HG02642 (cell line): Measurements from ENCODE around the gene SPATA20.

Experiments used
- ATAC-seq: cut with Tn5 transposase; IDR thresholded peaks from one replicate; pipeline ENCODE4 v1.9.1; 2021; ENCODE audit warnings: mild to moderate bottlenecking; ENCODE audit not compliant: unreplicated experiment, poor library complexity

The SPATA20 gene

GRCh38 chr17:50593321-50593720, 46.3 kb downstream of the SPATA20 start:
- no peak for ATAC-seq

- no peak for ATAC-seq
Measured at GRCh38 chr17:50594128-50594823, 47.3 kb downstream of the SPATA20 start.

GRCh38 chr17:50594892-50595291, 47.9 kb downstream of the SPATA20 start:
- no peak for ATAC-seq

- no peak for ATAC-seq
Measured at GRCh38 chr17:50596191-50597037, 49.4 kb downstream of the SPATA20 start.

- no peak for ATAC-seq
Measured at GRCh38 chr17:50598487-50598886, 51.5 kb downstream of the SPATA20 start.

- no peak for ATAC-seq
Measured at GRCh38 chr17:50599606-50600005, 52.6 kb downstream of the SPATA20 start.

- no peak for ATAC-seq
Measured at GRCh38 chr17:50601823-50602375, 54.9 kb downstream of the SPATA20 start.

GRCh38 chr17:50602836-50603235, 55.9 kb downstream of the SPATA20 start:
- ATAC-seq, result no peak

- ATAC-seq, result no peak
Measured at GRCh38 chr17:50603340-50603739, 56.4 kb downstream of the SPATA20 start.

GRCh38 chr17:50604513-50604912, 57.5 kb downstream of the SPATA20 start:
- no peak for ATAC-seq

GRCh38 chr17:50605429-50605828, 58.5 kb downstream of the SPATA20 start:
- no peak for ATAC-seq
